ENCODE data around the gene PALD1. TPM values are rescaled to one million over a fixed set of nuclear protein-coding genes. Genes with fewer than 3 reads are reported as not detected.

The PALD1 gene
- total RNA-seq, 3 donors from 2014 or later (not counting 1 experiment from before 2014, with no cell fraction given) = 0.21 TPM; not detected in 2

DNA sequence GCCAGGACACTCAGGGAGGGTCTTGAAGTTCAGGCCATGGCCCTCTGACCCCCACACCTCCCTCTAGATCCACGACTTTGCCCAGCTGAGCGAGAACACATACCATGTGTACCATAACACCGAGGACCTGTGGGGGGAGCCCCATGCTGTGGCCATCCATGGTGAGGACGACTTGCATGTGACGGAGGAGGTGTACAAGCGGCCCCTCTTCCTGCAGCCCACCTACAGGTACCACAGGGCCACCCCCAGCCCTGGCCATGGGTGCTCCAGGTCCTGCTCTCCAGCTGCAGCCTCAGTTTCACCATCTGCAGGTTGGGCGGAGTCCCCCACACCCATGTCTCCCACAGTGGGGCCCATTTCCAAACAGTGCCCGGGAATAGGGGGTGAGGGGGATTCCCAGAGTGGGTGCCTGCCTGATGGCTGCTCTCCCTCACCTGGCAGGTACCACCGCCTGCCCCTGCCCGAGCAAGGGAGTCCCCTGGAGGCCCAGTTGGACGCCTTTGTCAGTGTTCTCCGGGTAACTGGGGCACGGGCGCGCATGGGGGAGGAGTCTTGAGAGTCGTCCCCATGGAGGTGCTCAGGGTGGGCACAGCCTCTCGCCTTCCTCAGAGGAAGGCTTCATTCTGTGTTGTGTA is 54.1 kb downstream of the PALD1 start:
- Mint-ChIP-seq H3K27ac (no peak overlapping the region), H3K4me1 (no peaks in the 10 kb centered on the region), H3K9me3 (no peaks in the 10 kb centered on the region), H3K36me3 (no peaks in the 10 kb centered on the region), H3K27me3 (ENCODE audit: low read depth in 2 of 2) (no peaks in the 10 kb centered on the region), H3K4me3 (no peak overlapping the region)
- intact Hi-C loops (cut with micrococcal nuclease) = no loop called here
- peaks cover 6% of the 10 kb centered on the region for H3K4me1 ChIP-seq (ENCODE audit: control insufficient read depth, insufficient read depth, low read length)
- H3K36me3 ChIP-seq (ENCODE audit: control insufficient read depth, insufficient read depth, low read length) = no peaks in the 10 kb centered on the region
- no peak overlapping the region for H3K4me3 ChIP-seq (ENCODE audit: low read length)
- DNase-seq (no peak), ATAC-seq (no peak)
- no peak overlapping the region for H3K27ac ChIP-seq (ENCODE audit: low read length)
- TF ChIP-seq, protein P1, sequence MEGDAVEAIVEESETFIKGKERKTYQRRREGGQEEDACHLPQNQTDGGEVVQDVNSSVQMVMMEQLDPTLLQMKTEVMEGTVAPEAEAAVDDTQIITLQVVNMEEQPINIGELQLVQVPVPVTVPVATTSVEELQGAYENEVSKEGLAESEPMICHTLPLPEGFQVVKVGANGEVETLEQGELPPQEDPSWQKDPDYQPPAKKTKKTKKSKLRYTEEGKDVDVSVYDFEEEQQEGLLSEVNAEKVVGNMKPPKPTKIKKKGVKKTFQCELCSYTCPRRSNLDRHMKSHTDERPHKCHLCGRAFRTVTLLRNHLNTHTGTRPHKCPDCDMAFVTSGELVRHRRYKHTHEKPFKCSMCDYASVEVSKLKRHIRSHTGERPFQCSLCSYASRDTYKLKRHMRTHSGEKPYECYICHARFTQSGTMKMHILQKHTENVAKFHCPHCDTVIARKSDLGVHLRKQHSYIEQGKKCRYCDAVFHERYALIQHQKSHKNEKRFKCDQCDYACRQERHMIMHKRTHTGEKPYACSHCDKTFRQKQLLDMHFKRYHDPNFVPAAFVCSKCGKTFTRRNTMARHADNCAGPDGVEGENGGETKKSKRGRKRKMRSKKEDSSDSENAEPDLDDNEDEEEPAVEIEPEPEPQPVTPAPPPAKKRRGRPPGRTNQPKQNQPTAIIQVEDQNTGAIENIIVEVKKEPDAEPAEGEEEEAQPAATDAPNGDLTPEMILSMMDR (IDR thresholded peaks at IDR 0.05) = no peak
- no peaks in the 10 kb centered on the region for H3K27me3 ChIP-seq (ENCODE audit: control insufficient read depth, insufficient read depth, low read length)
- no peaks in the 10 kb centered on the region for H3K9me3 ChIP-seq (ENCODE audit: control insufficient read depth, insufficient read depth, low read length)
- 90% methylated on average over 16 of the region's 17 CpGs for WGBS (ENCODE audit: insufficient coverage)

DNA sequence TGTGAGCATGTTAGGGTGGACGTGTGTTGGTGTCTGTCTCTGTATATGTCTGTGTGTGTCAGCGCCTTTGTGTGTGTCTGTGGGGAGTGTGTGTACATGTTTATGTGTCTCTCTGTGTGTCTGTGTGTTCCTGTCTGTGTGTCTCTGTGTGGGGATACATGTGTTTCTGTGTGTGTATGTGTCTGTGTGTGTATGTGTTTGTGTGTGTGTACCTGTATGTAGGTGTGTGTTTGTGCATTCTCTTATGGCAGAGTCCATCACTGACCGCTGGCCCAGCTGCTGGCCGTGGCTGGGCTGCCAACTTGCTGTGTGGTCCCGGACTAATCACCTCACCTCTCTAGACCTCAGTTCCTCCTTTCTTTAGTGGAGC is 54.6 kb downstream of the PALD1 start:
- ATAC-seq (no peak), DNase-seq (no peak)
- Mint-ChIP-seq H3K4me1 (no peaks in the 10 kb centered on the region), H3K27me3 (ENCODE audit: low read depth in 2 of 2) (no peaks in the 10 kb centered on the region), H3K27ac (no peak overlapping the region), H3K4me3 (no peak overlapping the region), H3K9me3 (no peaks in the 10 kb centered on the region), H3K36me3 (no peaks in the 10 kb centered on the region)
- H3K36me3 ChIP-seq (ENCODE audit: control insufficient read depth, insufficient read depth, low read length) = no peaks in the 10 kb centered on the region
- no peaks in the 10 kb centered on the region for H3K27me3 ChIP-seq (ENCODE audit: control insufficient read depth, insufficient read depth, low read length)
- no peak overlapping the region for H3K4me3 ChIP-seq (ENCODE audit: low read length)
- TF ChIP-seq, protein P1 (IDR thresholded peaks at IDR 0.05) = no peak
- H3K27ac ChIP-seq (ENCODE audit: low read length) = no peak overlapping the region
- intact Hi-C loops (cut with micrococcal nuclease) = no loop called here
- no peaks in the 10 kb centered on the region for H3K9me3 ChIP-seq (ENCODE audit: control insufficient read depth, insufficient read depth, low read length)
- WGBS (ENCODE audit: insufficient coverage) = 92% methylated on average over 5 of the region's 5 CpGs
- H3K4me1 ChIP-seq (ENCODE audit: control insufficient read depth, insufficient read depth, low read length) = peaks cover 9% of the 10 kb centered on the region

DNA sequence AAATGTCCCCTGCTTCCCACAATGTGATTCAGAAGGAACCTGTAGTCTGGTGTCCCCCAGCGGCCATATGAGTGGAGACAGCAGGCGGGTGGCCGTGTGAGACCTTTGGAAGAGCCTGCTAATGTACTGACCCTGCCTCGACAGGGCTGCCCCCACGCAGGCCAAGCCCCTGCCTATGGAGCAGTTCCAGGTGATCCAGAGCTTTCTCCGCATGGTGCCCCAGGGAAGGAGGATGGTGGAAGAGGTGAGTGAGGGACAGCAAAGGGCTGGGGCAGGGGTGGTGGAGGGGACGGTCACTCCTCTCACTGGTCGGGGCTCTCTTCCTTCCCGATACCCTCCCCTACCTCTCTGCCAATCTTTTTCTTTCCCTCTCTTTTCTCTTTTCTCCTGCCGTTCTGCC is 55.7 kb downstream of the PALD1 start:
- Histone ChIP-seq H3K36me3 (ENCODE audit: control insufficient read depth, insufficient read depth, low read length) (no peaks in the 10 kb centered on the region), H3K4me1 (ENCODE audit: control insufficient read depth, insufficient read depth, low read length) (peaks cover 9% of the 10 kb centered on the region), H3K27me3 (ENCODE audit: control insufficient read depth, insufficient read depth, low read length) (no peaks in the 10 kb centered on the region), H3K27ac (ENCODE audit: low read length) (no peak overlapping the region), H3K4me3 (ENCODE audit: low read length) (no peak overlapping the region), H3K9me3 (ENCODE audit: control insufficient read depth, insufficient read depth, low read length) (no peaks in the 10 kb centered on the region)
- ATAC-seq = no peak
- H3K27ac Mint-ChIP-seq = no peak overlapping the region
- H3K36me3 Mint-ChIP-seq = no peaks in the 10 kb centered on the region
- TF ChIP-seq, protein P1 (IDR thresholded peaks at IDR 0.05) = no peak
- 92% methylated on average over 9 of the region's 10 CpGs for WGBS (ENCODE audit: insufficient coverage)
- no peak for DNase-seq
- no peaks in the 10 kb centered on the region for H3K27me3 Mint-ChIP-seq (ENCODE audit: low read depth in 2 of 2)
- H3K9me3 Mint-ChIP-seq = no peaks in the 10 kb centered on the region
- no peaks in the 10 kb centered on the region for H3K4me1 Mint-ChIP-seq
- no peak overlapping the region for H3K4me3 Mint-ChIP-seq
- intact Hi-C loops (cut with micrococcal nuclease) = no loop called here

DNA sequence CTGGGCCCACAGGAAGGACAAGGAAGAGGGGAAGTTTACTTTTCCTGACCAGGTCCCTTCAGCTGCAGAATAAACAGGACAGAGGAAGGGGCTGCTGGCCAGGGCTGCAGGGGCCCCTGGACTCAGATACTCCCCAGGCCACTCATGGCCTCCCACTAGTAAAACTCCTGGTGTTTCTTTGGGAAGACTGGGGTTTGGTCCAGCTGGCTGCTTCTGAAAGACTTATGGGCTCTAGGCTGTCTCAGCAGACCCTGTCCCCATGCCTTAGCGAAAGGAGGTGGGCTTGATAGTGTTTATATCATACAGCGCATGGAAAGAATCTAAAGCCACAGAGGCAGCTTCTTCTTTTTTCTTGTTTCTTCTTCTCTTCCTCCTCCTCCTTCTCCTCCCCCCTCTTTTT is 56.4 kb downstream of the PALD1 start:
- TF ChIP-seq, protein P1 (IDR thresholded peaks at IDR 0.05) = no peak
- no peak overlapping the region for H3K4me3 ChIP-seq (ENCODE audit: low read length)
- no peak for ATAC-seq

More for the DNA sequence above, 56.4 kb downstream of the PALD1 start:
- intact Hi-C loops (cut with micrococcal nuclease) = no loop called here
- H3K9me3 Mint-ChIP-seq = no peaks in the 10 kb centered on the region
- no peak for DNase-seq
- H3K4me3 Mint-ChIP-seq = no peak overlapping the region
- no peak overlapping the region for H3K27ac Mint-ChIP-seq
- WGBS (ENCODE audit: insufficient coverage) = 96% methylated on average over 2 of the region's 2 CpGs
- H3K4me1 ChIP-seq (ENCODE audit: control insufficient read depth, insufficient read depth, low read length) = peaks cover 9% of the 10 kb centered on the region
- no peaks in the 10 kb centered on the region for H3K27me3 ChIP-seq (ENCODE audit: control insufficient read depth, insufficient read depth, low read length)
- H3K27me3 Mint-ChIP-seq (ENCODE audit: low read depth in 2 of 2) = no peaks in the 10 kb centered on the region
- H3K9me3 ChIP-seq (ENCODE audit: control insufficient read depth, insufficient read depth, low read length) = no peaks in the 10 kb centered on the region
- no peaks in the 10 kb centered on the region for H3K4me1 Mint-ChIP-seq
- H3K36me3 Mint-ChIP-seq = no peaks in the 10 kb centered on the region
- H3K27ac ChIP-seq (ENCODE audit: low read length) = no peak overlapping the region
- no peaks in the 10 kb centered on the region for H3K36me3 ChIP-seq (ENCODE audit: control insufficient read depth, insufficient read depth, low read length)

Data from natural killer cell (primary cell).